GM15510 (cell line): ENCODE data around the gene MROH7.

Source experiments
- POLR2A ChIP-seq: IDR thresholded peaks from 3 replicates; pipeline ENCODE4 v1.6.1; 2011; ENCODE audit warnings: borderline replicate concordance; ENCODE audit not compliant: insufficient read length; ENCODE audit errors: extremely low read depth

MROH7 gene

DNA sequence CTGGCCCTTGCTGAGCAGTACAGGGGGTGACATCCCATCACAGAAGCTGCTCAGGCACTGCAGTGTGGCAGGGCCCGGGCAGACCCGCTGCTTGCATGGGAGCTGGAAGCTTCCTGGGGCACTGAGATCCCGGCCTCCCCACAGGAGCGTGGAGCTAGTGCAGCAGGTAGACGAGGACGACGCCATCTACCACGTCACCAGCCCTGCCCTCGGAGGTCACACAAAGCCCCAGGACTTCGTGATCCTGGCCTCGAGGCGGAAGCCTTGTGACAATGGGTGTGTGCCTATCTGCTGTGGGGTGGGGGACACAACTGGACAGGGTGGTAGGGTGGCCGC lies 34.6 kb upstream of the MROH7 start:
- no peak for TF ChIP-seq POLR2A

DNA sequence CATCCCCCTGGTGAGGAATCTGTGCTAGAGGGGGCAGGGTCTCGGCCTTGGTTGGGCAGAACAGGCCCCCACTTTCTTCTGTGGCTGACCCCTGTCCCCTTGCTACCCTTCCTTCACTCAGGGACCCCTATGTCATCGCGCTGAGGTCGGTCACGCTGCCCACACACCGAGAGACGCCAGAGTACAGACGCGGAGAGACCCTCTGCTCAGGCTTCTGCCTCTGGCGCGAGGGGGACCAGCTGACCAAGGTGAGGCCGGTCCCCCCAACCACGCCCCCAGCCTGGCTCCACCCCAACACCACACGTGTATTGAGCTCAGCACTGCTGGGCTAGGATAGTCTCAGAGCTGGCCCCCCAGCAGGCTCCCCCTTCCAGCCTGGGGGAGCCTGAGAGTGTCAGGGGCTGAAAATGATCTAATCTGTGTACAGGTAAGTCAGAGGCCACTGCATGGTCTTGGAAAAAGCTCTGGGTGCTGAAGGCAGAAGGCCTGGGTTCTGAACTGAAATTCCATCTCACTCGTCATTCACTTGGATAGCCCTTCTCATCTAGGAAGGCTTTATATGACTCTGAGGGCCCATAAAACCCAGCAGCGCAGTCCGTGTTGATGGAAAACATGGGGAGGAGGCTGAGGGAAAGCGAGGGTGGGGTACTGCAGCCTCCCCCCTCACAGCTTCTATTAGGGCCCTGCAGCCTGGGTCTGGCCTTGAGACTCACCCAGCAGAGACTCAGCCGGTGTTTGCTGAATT lies 33.6 kb upstream of the MROH7 start:
- no peak for TF ChIP-seq POLR2A

DNA sequence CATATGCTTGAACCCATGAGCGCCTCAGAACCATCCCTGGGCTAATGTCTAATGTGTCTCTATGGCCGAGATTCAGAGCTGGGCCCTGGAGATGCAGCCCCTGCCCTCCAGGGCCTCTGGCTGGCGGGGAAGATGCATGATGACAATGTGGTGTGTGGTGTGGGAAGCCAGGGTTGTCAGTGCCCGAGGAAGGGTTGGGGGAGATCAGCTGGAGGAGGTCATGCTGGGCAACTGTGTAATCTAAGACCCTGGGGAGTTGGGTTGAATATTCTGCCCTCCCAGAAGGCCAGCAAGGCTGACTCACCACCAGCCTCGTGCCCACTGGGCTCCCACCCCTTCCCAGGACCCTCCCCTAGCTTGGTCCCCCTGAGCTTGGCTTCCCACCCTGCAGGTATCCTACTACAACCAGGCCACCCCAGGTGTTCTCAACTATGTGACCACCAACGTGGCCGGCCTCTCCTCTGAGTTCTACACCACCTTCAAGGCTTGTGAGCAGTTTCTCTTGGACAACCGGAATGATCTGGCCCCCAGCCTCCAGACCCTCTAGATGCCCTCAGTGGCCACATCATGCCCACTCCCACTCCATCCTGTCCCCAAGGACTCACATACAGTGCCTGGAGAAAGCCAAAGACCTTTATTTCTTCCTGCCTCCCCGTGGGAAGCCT lies 32.9 kb upstream of the MROH7 start:
- no peak for TF ChIP-seq POLR2A

DNA sequence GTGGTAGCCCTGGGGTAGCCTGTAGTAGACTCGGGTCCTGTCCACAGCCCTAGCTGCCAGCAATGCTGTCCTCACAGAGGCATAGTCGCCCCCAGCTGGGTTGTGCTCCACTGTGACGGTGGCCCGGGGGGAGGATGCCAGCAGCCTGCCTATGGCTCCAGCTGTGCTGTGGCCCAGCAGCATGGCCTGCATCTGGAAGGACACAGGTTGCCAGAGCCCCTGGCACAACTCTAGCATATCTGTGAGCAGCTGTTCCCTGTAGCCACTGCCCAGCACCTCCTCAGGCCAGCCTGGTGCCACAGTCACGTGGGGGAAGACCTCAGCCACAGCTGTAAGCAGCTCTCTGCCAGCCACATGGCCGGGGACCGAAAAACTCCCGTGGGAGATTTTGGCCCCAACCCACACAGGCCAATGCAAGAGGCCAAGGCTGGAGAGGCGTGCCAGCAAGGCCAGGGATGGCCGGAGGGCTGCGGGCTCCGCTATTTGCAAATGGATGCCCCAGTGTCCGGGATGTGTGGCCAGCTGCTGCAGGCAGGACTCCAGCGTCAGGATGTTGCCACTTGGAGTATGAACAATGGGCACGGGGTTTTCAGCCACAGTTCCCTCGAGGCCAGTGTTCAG lies 32.2 kb upstream of the MROH7 start:
- TF ChIP-seq POLR2A = no peak

DNA sequence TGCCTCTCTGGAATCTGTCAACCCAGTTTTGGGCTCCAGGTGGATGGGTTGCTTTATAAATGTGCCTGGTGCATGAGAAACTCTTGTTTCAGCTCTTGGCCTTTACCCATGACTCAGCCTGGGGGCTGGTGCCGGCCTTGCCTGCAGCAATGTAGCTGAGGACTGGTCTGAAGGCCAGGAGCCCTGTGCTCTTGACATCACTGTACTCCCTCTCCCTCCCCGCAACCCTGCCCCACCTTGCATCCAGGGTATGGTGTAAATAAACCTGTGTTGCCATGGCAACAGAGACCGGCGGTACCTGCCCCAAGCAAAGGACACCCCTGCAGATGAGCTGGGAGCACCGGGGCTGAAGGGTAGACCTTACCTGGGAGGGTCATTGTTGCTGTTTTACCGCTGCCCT lies 31.5 kb upstream of the MROH7 start:
- TF ChIP-seq POLR2A = no peak

DNA sequence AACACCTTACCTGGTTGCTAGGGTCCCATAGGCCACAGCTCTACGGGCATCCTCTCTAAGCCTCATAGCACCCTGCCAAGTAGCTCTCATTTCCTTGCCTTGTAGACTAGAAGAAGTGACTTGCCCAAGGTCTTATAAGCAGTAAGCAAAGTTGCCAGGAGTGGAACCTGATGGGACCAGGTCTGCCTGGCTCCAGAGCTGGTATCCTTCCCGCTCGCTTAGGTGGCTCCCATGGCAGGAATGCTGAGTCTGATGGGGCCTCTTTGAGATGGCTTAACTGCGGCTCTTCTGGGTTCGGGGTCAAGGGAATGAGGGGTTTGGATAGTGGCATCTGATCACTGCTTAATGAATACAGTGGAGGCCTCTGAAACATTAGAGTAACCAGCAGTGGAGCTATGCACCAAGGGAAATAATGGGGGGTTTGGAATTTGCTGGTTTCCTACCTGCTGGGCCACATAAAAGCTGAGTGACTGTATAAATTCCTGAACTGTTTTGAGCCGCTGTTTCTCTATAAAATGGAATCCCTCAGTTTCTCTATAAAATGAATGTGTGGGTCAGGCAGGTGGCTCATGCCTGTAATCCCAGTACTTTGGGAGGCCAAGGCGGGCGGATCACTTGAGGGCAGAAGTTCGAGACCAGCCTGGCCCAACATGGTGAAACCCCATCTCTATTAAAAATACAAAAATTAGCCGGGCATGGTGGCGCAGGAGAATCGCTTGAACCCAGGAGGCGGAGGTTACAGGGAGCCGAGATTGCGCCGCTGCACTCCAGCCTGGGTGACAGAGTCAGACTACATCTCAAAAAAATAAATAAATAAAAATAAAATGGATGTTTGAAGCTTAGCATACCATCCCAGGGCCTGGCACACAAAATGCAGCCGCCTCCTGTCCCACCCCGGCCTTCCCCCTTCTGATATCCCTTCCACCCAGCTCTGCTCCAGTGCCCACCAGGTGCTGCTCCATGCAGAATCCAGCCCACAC lies 30.7 kb upstream of the MROH7 start:
- no peak for TF ChIP-seq POLR2A

DNA sequence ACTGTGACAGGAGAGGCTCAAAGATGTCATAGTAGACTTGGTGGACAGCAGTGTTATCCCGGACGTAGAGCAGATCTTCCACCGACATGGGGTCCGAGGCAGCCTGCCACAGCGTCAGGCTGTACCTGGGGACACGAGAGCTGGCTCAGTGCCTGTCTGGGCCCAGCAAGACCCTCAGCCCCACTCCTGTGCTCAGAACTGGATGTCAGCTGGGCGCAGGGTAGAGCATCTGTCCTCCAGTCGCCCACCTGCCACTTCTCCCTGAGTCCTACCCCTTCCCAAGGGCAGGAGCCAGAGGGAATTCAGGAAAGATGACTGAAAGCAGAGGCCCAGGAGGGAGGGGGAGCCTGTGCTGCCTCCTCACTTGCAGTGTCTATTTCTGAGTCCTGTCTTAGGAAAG lies 30.0 kb upstream of the MROH7 start:
- TF ChIP-seq POLR2A = no peak

DNA sequence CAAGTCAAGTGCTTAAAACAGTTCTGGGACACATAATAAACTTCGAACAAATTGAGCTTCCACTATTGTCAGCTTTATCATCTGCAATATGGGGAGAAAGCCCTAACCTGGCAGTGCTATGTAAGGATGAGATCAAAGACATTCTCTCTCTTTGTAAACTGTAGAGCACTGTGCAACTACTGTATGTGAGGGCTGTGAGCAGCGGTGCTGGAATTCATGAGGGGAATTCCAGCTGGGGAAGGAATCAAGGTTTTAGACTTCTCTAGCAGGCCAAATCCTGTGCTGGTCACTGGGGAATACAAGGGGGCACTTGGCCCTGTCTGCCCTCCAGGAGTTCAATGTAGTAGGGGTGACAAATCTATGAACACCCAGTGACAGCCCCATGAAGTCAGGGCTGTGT lies 27.6 kb upstream of the MROH7 start:
- TF ChIP-seq POLR2A = no peak

DNA sequence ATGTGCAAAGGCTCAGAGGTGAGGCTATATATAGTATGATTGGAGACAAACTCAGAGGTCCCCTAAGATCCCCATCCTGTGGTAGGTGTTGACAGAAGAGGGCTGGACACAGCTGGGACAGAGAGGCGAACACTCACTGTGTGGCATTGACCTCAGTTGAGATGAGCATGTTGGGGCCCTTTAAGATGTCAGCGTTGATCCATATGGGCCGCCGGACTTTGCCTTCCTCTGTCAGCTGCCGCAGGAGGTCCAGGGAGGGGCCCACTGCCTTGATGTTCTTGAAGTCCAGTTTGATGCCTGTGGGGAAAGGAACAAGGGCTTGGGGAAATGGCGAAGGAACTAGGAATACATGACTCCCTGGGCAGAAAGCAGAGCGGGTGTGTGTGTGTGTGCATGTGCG lies 27.0 kb upstream of the MROH7 start:
- no peak for TF ChIP-seq POLR2A

DNA sequence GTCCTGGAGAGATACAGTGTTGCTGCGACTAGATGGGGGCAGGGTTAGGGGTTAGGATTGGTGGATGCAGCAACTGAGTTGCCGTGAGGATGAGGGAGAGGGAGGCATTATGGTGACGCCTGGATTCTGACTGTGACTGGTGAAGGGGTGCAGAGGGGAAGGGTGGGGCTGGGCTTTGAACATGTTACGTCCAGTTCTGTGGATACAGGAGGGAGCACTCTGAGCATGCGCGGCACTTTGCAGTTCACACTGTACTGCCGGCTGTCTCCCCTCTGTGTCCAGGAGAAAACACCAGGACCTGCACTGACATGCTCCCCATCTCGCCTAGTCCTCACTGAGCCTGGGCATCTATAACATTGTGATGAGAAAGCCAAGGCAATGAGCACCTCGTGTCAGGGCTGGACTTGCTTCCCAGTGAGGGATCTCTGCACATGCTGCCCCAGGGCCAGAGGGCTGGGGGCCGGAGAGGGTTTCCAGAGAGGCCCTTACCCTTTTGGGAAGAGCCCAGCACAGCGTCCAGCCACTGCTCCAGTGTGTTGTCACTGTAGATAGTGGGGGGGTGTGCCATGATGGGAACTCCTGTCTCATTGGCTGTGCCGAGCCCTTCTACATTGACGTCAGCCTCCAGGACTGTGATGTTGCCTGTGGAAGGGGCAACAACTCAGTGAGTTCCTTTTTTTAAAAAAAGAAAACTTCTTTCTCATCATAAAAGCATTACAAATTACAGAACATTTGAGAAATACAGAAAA lies 25.9 kb upstream of the MROH7 start:
- no peak for TF ChIP-seq POLR2A

DNA sequence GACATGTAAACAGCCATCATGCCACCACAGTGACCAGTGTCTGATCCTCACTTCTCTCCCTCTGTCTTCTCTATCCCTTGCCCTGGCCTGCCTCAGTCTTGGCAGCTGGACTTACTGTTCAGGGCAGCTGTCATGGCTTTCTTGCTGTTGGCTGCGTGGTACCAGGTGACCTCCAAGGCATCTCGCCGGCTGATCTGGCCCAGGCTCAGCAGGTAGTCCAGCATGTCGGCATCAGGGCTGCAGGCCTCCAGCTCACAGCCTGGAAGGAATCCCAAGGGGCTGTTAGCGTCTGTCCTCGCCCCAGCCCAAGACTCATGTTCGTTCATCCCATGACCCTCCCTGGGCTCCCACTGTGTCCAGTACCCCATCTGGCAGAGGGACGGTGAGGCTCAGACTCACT lies 21.8 kb upstream of the MROH7 start:
- no peak for TF ChIP-seq POLR2A

DNA sequence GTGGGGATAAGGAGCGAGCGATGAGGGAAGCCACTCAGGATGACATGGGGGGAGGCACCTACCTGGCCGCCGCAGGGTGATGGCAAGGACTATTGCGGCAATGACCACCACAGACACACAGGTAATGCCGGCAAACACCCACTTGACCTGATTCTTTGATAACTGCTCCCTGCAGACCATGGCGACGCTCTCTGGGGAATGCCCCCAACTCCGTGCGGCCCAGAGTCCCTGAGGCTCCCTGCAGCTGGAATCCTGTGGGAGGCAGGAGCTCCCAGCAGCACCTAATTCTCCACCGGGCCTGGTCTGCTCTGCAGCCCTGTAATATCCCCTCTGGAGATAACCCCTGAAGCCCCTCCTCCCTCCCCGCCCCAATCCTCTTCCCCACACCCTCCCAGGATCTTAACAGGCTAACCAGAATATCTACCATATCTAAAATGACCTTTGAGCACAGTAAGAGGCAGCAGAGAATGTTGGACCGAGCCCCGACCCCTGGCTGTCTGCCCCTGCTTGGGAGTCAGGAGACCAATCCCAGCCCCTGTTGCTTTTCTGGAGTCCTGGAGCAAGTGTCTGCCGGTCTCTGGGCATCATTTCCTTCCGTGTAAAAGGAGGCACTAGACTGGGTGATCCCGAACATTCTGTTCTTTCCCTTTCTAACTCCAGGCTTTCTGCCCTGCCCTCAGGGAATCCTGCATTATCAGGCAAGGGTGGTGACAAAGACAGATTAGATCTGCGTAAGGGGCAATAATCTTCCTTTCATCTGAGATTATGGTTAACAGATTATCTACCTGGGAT lies 18.2 kb upstream of the MROH7 start, which contains the start of gene FAM151A:
Gene FAM151A (minus strand): TSS at position 310 of the 792 bp plus-strand sequence. CDS start 130 bp downstream, at position 180.
- TF ChIP-seq POLR2A = no peak

DNA sequence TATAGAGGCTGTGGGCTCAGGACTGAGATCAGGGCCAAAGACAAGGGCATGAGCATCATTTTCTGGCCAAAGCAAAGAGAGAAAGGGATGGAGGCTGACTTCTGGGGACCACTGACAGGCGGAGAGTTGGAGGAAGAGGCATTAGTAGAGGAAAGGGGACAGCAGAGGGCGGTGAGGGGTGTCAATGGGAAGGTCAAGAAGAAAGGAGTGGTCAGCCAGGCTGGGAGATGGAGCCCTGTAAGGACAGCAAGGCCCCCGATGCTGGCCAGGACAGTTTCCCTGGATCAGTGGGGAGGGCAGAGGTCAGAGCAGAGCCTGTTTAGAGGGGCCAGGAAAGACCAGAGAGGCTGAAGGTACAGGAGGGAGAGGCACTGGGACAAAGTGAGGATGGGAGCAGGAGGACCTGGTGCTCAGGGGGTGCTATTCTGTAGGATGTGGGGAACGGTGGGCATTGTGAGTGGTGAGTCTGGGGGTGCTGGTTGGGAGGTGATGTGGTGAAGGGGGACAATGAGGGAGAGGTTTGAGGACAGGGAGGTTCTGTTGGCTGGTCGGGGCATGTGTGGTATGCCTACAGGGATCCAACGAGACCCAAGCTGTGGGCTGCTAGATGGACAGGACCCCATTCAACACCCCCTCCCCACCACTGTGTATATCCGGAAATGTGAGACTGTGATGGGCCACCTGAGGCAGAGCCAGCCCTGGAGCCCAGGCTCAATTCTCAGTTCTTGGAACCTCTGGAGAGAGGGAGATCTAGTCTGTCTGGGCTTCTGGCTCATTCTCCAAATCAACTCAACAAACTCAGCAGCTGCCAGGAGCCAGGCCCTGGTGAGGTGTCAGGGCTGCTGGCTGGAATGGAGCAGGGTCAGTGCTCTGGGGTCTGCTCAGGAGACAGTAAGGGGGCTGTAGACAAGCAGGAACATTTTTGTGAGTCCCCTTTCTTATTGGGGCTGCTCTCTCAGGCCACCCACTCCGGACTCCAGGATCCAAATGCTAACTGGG lies 16.8 kb upstream of the MROH7 start:
- TF ChIP-seq POLR2A = no peak

DNA sequence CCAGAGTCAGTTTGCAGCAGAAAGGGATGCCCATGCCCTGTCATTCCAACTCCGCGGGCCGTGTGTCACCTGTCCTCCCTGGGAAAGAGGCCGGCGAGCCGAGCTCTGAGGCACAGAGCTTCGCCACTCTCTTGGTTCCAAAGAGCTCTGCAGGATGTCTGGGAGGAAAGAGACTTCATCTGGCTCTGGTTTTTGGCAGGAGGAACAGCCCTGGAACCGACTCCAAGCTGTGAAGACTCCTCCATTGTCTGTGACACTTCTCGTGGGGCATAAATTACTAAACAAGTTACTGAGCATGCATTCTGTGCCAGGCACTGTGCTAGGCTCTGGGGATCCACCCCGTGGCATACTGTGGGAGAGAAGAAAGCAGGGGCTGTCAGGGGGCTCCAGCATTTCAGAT lies 14.4 kb upstream of the MROH7 start:
- TF ChIP-seq POLR2A = no peak
